ENCODE results near the gene TMCO1. TPM values are rescaled to one million over a fixed set of nuclear protein-coding genes. Genes with fewer than 3 reads are reported as not detected.

TMCO1 gene
- total RNA-seq, 2 experiments from 2014 or later = 57.9 to 60.8 TPM

- intact Hi-C loops (cut with micrococcal nuclease) = no loop called here
- Mint-ChIP-seq H3K27me3 (peaks cover 2% of the 10 kb centered on the region), H3K4me1 (ENCODE audit: low read depth) (peaks cover 19% of the 10 kb centered on the region), H3K4me3 (peak overlapping the region; percentile 83), H3K27ac (peak overlapping the region; percentile 93), H3K36me3 (ENCODE audit: low read depth) (peaks cover 17% of the 10 kb centered on the region), H3K9me3 (no peaks in the 10 kb centered on the region)
- TF ChIP-seq CTCF (IDR thresholded peaks at IDR 0.05) = no peak
- POLR2A ChIA-PET = interaction anchor here (0.6 to 2.0 kb wide), 13 partner anchors 9 to 185 kb away, joined by 3 to 13 read pairs (median 3); partner anchors contain the start of genes TMCO1 and UCK2
- ATAC-seq (no peak), DNase-seq (no peak)
- CTCF ChIA-PET = interaction anchor here (0.8 to 3.2 kb wide), 11 partner anchors 11 to 305 kb away, joined by 3 to 25 read pairs (median 4); partner anchors contain the start of gene TMCO1
Measured at GRCh38 chr1:165697491-165697880, 71.2 kb downstream of the TMCO1 start.

- CTCF ChIA-PET = interaction anchor here (0.7 to 3.2 kb wide), 3 partner anchors 76 to 228 kb away, joined by 3 to 25 read pairs (median 4); no protein-coding TSS in a partner anchor
- TF ChIP-seq CTCF (IDR thresholded peaks at IDR 0.05) = no peak
- POLR2A ChIA-PET = interaction anchor here (0.9 to 1.4 kb wide), 2 partner anchors 73 to 221 kb away, joined by 3 to 4 read pairs; no protein-coding TSS in a partner anchor
- Mint-ChIP-seq H3K27ac (peak overlapping the region; percentile 28), H3K4me1 (ENCODE audit: low read depth) (peaks cover 27% of the 10 kb centered on the region), H3K4me3 (peak overlapping the region; percentile 83), H3K9me3 (no peaks in the 10 kb centered on the region), H3K27me3 (peaks cover 2% of the 10 kb centered on the region), H3K36me3 (ENCODE audit: low read depth) (peaks cover 24% of the 10 kb centered on the region)
- ATAC-seq (no peak), DNase-seq (no peak)
- intact Hi-C loops (cut with micrococcal nuclease) = no loop called here
Measured at GRCh38 chr1:165696625-165697100, 72.0 kb downstream of the TMCO1 start.

GRCh38 chr1:165695031-165695430 is 73.6 kb downstream of the TMCO1 start:
- ATAC-seq = no peak
- TF ChIP-seq CTCF (IDR thresholded peaks at IDR 0.05) = no peak
- Mint-ChIP-seq H3K4me1 (ENCODE audit: low read depth) (peaks cover 33% of the 10 kb centered on the region), H3K27me3 (no peaks in the 10 kb centered on the region), H3K4me3 (no peak overlapping the region), H3K36me3 (ENCODE audit: low read depth) (peaks cover 38% of the 10 kb centered on the region), H3K9me3 (no peaks in the 10 kb centered on the region), H3K27ac (no peak overlapping the region)
- ChIA-PET POLR2A (no interaction called here), CTCF (no interaction called here)
- intact Hi-C loops (cut with micrococcal nuclease) = no loop called here
- no peak for DNase-seq

- ChIA-PET CTCF (no interaction called here), POLR2A (no interaction called here)
- DNase-seq (no peak), ATAC-seq (no peak)
- H3K9me3 Mint-ChIP-seq = no peaks in the 10 kb centered on the region
- no peaks in the 10 kb centered on the region for H3K27me3 Mint-ChIP-seq
- H3K4me3 Mint-ChIP-seq = no peak overlapping the region
- H3K36me3 Mint-ChIP-seq (ENCODE audit: low read depth) = peaks cover 52% of the 10 kb centered on the region
- TF ChIP-seq CTCF (IDR thresholded peaks at IDR 0.05) = no peak
- intact Hi-C loops (cut with micrococcal nuclease) = no loop called here
- no peak overlapping the region for H3K27ac Mint-ChIP-seq
- peaks cover 40% of the 10 kb centered on the region for H3K4me1 Mint-ChIP-seq (ENCODE audit: low read depth)
Measured at GRCh38 chr1:165688046-165688445, 80.6 kb downstream of the TMCO1 start.

- Mint-ChIP-seq H3K4me3 (no peak overlapping the region), H3K4me1 (ENCODE audit: low read depth) (peaks cover 36% of the 10 kb centered on the region), H3K27me3 (no peaks in the 10 kb centered on the region), H3K9me3 (no peaks in the 10 kb centered on the region), H3K36me3 (ENCODE audit: low read depth) (peaks cover 57% of the 10 kb centered on the region), H3K27ac (peak overlapping the region; percentile 61)
- intact Hi-C loops (cut with micrococcal nuclease) = no loop called here
- CTCF ChIA-PET = interaction anchor here (1.3 to 1.6 kb wide), 4 partner anchors 11 to 227 kb away, joined by 3 to 6 read pairs (median 4); partner anchors contain the start of gene ALDH9A1
- no peak for TF ChIP-seq CTCF (IDR thresholded peaks at IDR 0.05)
- DNase-seq (no peak), ATAC-seq (no peak)
- POLR2A ChIA-PET = interaction anchor here (0.6 kb wide), 1 partner anchor 16 kb away, joined by 3 read pairs; no protein-coding TSS in a partner anchor
Measured at GRCh38 chr1:165686971-165687433, 81.7 kb downstream of the TMCO1 start.

Data from activated CD8-positive, alpha-beta T cell treated with anti-CD3 and anti-CD28 coated beads for 36 hours (primary cell).